Fibroblast of skin of left biceps (primary cell): ENCODE data around the gene RHOG.

ENCODE experiments used
- DNase-seq, 2 experiments: peaks; one replicate each; pipeline ENCODE4 v3.0.0-alpha.2; 2013; ENCODE audit warnings: low read depth in 2 of 2

The RHOG gene

GRCh38 chr11:3859373-3859881 is 18.7 kb upstream of the RHOG start:
- DNase-seq = no peak

GRCh38 chr11:3857628-3858027 is 16.9 kb upstream of the RHOG start:
- no peak for DNase-seq

GRCh38 chr11:3856856-3857553 is 16.2 kb upstream of the RHOG start:
- no peak for DNase-seq

- no peak for DNase-seq
Measured at GRCh38 chr11:3855808-3856491, 15.2 kb upstream of the RHOG start.

- DNase-seq = peak; percentile 75 to 80
Measured at GRCh38 chr11:3854977-3855807, 14.4 kb upstream of the RHOG start, which contains the start of gene STIM1. Gene STIM1, plus strand, starts transcription at chr11:3855664. Its CDS starts 607 bp downstream, at chr11:3856271.

- no peak for DNase-seq
Measured at GRCh38 chr11:3854660-3854976, 13.9 kb upstream of the RHOG start.

GRCh38 chr11:3853899-3854659 is 13.3 kb upstream of the RHOG start:
- DNase-seq = no peak

- DNase-seq = no peak
Measured at GRCh38 chr11:3853545-3853842, 12.7 kb upstream of the RHOG start.

GRCh38 chr11:3849297-3849874 is 8.6 kb upstream of the RHOG start:
- DNase-seq = no peak

GRCh38 chr11:3845670-3846069 is 4.9 kb upstream of the RHOG start:
- DNase-seq = no peak

GRCh38 chr11:3845246-3845645 is 4.5 kb upstream of the RHOG start:
- DNase-seq = no peak

GRCh38 chr11:3843326-3843725 is 2.6 kb upstream of the RHOG start:
- DNase-seq = no peak

- DNase-seq = peak; percentile 48 to 58
Measured at GRCh38 chr11:3841426-3842350, 929 bp upstream of the RHOG start.

GRCh38 chr11:3840004-3840869 is 522 bp downstream of the RHOG start:
- DNase-seq = no peak

- DNase-seq = no peak
Measured at GRCh38 chr11:3838504-3838903, 2.3 kb downstream of the RHOG start.

GRCh38 chr11:3837793-3838192 is 3.0 kb downstream of the RHOG start:
- no peak for DNase-seq

GRCh38 chr11:3836903-3837302 is 3.9 kb downstream of the RHOG start:
- DNase-seq = no peak

GRCh38 chr11:3835751-3836150 is 5.0 kb downstream of the RHOG start:
- no peak for DNase-seq

GRCh38 chr11:3834664-3835461 is 5.9 kb downstream of the RHOG start:
- DNase-seq = no peak
